Measurements from ENCODE around the gene PTPRE. TPM values are rescaled to one million over a fixed set of nuclear protein-coding genes. Genes with fewer than 3 reads are reported as not detected.

Gene PTPRE
- total RNA-seq, 1 experiment from 2014 or later = 0.70 TPM

GRCh38 chr10:128045833-128046120 is 138.9 kb downstream of the PTPRE start:
- no peak overlapping the region for H3K14ac ChIP-seq (ENCODE audit: insufficient read depth, low read length)
- H4K8ac ChIP-seq (replicated peaks; ENCODE audit: insufficient read length, low read depth, low read length) = no peak overlapping the region
- H4K20me1 ChIP-seq (ENCODE audit: control insufficient read depth, insufficient read depth, insufficient read length) = peaks cover 4% of the 10 kb centered on the region
- Mint-ChIP-seq H3K9me3 (no peaks in the 10 kb centered on the region), H3K4me3 (no peak overlapping the region), H3K4me1 (peaks cover 10 to 22% of the 10 kb centered on the region in 2 experiments), H3K36me3 (ENCODE audit: insufficient read depth in 1 of 3, low read depth in 3 of 3) (no peaks in the 10 kb centered on the region), H3K27ac (no peak overlapping the region), H3K27me3 (ENCODE audit: low read depth) (peaks cover 49% of the 10 kb centered on the region)
- H3K4me2 ChIP-seq (ENCODE audit: insufficient read depth, insufficient read length, low read length) = no peak overlapping the region
- DNase-seq = no peak
- peaks cover 4% of the 10 kb centered on the region for H3K23me2 ChIP-seq (ENCODE audit: insufficient read length, low read depth, low read length, poor library complexity, severe bottlenecking)
- no peak overlapping the region for H4K5ac ChIP-seq (ENCODE audit: insufficient read length, low read depth, low read length)
- H4K91ac ChIP-seq (ENCODE audit: insufficient read length, low read depth, low read length) = no peak overlapping the region
- no peaks in the 10 kb centered on the region for H3K79me2 ChIP-seq (ENCODE audit: insufficient read depth, low read length)
- no peak overlapping the region for H3K18ac ChIP-seq (ENCODE audit: insufficient read length, low read depth, low read length)
- H2BK20ac ChIP-seq (ENCODE audit: low read depth, low read length, poor library complexity, severe bottlenecking) = no peak overlapping the region
- H2BK12ac ChIP-seq (ENCODE audit: insufficient read length, low read depth, low read length) = no peak overlapping the region
- no peak overlapping the region for H2BK15ac ChIP-seq (ENCODE audit: low read depth, low read length)
- no peak overlapping the region for H3K27ac ChIP-seq (ENCODE audit: insufficient read length, low read depth, low read length)
- no peak overlapping the region for H2AK5ac ChIP-seq (ENCODE audit: insufficient read length, low read length)
- H3K27me3 ChIP-seq (ENCODE audit: insufficient read depth, low read length) = 0 out of 2 replicates have a peak, but pooled peaks cover 2% of the 10 kb centered on the region
- H2BK5ac ChIP-seq (ENCODE audit: insufficient read length, low read length) = no peak overlapping the region
- H3K9ac ChIP-seq (ENCODE audit: extremely low read depth, insufficient read length, low read length) = no peak overlapping the region
- H2BK120ac ChIP-seq (ENCODE audit: low read depth, low read length, poor library complexity, severe bottlenecking) = no peak overlapping the region
- H3K79me1 ChIP-seq (ENCODE audit: insufficient read depth, low read depth, low read length, poor library complexity, severe bottlenecking) = no peaks in the 10 kb centered on the region
- no CpG with 5 or more reads among the region's 6 CpGs for WGBS (ENCODE audit: extremely low coverage, insufficient read length, low lambda C conversion rate)
- no peak overlapping the region for H3K4ac ChIP-seq (ENCODE audit: low read depth, low read length)
- H3K4me1 ChIP-seq (ENCODE audit: insufficient read depth, low read length) = no peaks in the 10 kb centered on the region
- no peak overlapping the region for H2AFZ ChIP-seq (ENCODE audit: low read length)
- no peak overlapping the region for H3K56ac ChIP-seq (ENCODE audit: insufficient read length, low read depth, low read length)
- H3K23ac ChIP-seq (ENCODE audit: insufficient read length, low read depth, low read length) = no peak overlapping the region
- H3T11ph ChIP-seq (ENCODE audit: low read length) = no peak overlapping the region
- no peaks in the 10 kb centered on the region for H3K9me3 ChIP-seq (ENCODE audit: control insufficient read depth, low read depth, low read length)
- TF ChIP-seq, protein P1, sequence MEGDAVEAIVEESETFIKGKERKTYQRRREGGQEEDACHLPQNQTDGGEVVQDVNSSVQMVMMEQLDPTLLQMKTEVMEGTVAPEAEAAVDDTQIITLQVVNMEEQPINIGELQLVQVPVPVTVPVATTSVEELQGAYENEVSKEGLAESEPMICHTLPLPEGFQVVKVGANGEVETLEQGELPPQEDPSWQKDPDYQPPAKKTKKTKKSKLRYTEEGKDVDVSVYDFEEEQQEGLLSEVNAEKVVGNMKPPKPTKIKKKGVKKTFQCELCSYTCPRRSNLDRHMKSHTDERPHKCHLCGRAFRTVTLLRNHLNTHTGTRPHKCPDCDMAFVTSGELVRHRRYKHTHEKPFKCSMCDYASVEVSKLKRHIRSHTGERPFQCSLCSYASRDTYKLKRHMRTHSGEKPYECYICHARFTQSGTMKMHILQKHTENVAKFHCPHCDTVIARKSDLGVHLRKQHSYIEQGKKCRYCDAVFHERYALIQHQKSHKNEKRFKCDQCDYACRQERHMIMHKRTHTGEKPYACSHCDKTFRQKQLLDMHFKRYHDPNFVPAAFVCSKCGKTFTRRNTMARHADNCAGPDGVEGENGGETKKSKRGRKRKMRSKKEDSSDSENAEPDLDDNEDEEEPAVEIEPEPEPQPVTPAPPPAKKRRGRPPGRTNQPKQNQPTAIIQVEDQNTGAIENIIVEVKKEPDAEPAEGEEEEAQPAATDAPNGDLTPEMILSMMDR (conservative IDR thresholded peaks at IDR 0.05) = no peak

Measured in H9 (cell line).